HL-60/S4 treated with phorbol 12-myristate 13-acetate at 8.2 ng/mL for 4 days and 3 days (cell line): ENCODE results near the gene TENT4A.

Experiments used
- in situ Hi-C: fragments of 300-500 bp; cut with MboI; formaldehyde crosslinking; loops from 2 replicates; pipeline ENCODE4 v1.15.0; 2022; ENCODE audit warnings: low sequenced_read_pairs

TENT4A gene

GRCh38 chr5:6717247-6717646 is 4.0 kb downstream of the TENT4A start:
- in situ Hi-C loops: no loop called here

- in situ Hi-C loops: no loop called here
These were observed 4.5 kb downstream of the TENT4A start for GRCh38 chr5:6717687-6718086.

GRCh38 chr5:6718161-6718681 is 5.0 kb downstream of the TENT4A start:
- in situ Hi-C loops: no loop called here

GRCh38 chr5:6718718-6719117 is 5.5 kb downstream of the TENT4A start:
- in situ Hi-C loops: no loop called here

GRCh38 chr5:6719417-6719816 is 6.2 kb downstream of the TENT4A start:
- in situ Hi-C loops: no loop called here

- in situ Hi-C loops: no loop called here
These were observed 6.8 kb downstream of the TENT4A start for GRCh38 chr5:6719896-6720560.

GRCh38 chr5:6720561-6720921 is 7.3 kb downstream of the TENT4A start:
- in situ Hi-C loops: no loop called here

GRCh38 chr5:6721442-6721841 is 8.2 kb downstream of the TENT4A start:
- in situ Hi-C loops: no loop called here

- in situ Hi-C loops: no loop called here
These were observed 8.8 kb downstream of the TENT4A start for GRCh38 chr5:6722015-6722414.

- in situ Hi-C loops: no loop called here
These were observed 10.0 kb downstream of the TENT4A start for GRCh38 chr5:6723122-6723815.

- in situ Hi-C loops: no loop called here
These were observed 10.6 kb downstream of the TENT4A start for GRCh38 chr5:6723816-6724300.

- in situ Hi-C loops: no loop called here
These were observed 11.2 kb downstream of the TENT4A start for GRCh38 chr5:6724321-6724929.

- in situ Hi-C loops: loop anchor here (25.0 kb wide), 1 partner anchor 88 kb away; the partner anchor contains the start of genes NSUN2 and SRD5A1
These were observed 12.2 kb downstream of the TENT4A start for GRCh38 chr5:6725421-6725820.

- in situ Hi-C loops: loop anchor here (25.0 kb wide), 1 partner anchor 89 kb away; the partner anchor contains the start of genes NSUN2 and SRD5A1
These were observed 12.8 kb downstream of the TENT4A start for GRCh38 chr5:6726006-6726405.

GRCh38 chr5:6727231-6727630 is 14.0 kb downstream of the TENT4A start:
- in situ Hi-C loops: loop anchor here (25.0 kb wide), 1 partner anchor 90 kb away; the partner anchor contains the start of genes NSUN2 and SRD5A1

- in situ Hi-C loops: loop anchor here (25.0 kb wide), 1 partner anchor 91 kb away; the partner anchor contains the start of genes NSUN2 and SRD5A1
These were observed 15.0 kb downstream of the TENT4A start for GRCh38 chr5:6728011-6728794.

- in situ Hi-C loops: loop anchor here (25.0 kb wide), 1 partner anchor 91 kb away; the partner anchor contains the start of genes NSUN2 and SRD5A1
These were observed 15.6 kb downstream of the TENT4A start for GRCh38 chr5:6728795-6729183.

- in situ Hi-C loops: loop anchor here (25.0 kb wide), 1 partner anchor 92 kb away; the partner anchor contains the start of genes NSUN2 and SRD5A1
These were observed 16.4 kb downstream of the TENT4A start for GRCh38 chr5:6729386-6730310.

- in situ Hi-C loops: loop anchor here (25.0 kb wide), 1 partner anchor 93 kb away; the partner anchor contains the start of genes NSUN2 and SRD5A1
These were observed 17.2 kb downstream of the TENT4A start for GRCh38 chr5:6730407-6730806.
